HK-2 (cell line): ENCODE data around the gene PARP8.

ENCODE experiments used
- DNase-seq: peaks from one replicate; pipeline ENCODE4 v3.0.0-alpha.2; 2018; ENCODE audit not compliant: unreplicated experiment

PARP8 gene

DNA sequence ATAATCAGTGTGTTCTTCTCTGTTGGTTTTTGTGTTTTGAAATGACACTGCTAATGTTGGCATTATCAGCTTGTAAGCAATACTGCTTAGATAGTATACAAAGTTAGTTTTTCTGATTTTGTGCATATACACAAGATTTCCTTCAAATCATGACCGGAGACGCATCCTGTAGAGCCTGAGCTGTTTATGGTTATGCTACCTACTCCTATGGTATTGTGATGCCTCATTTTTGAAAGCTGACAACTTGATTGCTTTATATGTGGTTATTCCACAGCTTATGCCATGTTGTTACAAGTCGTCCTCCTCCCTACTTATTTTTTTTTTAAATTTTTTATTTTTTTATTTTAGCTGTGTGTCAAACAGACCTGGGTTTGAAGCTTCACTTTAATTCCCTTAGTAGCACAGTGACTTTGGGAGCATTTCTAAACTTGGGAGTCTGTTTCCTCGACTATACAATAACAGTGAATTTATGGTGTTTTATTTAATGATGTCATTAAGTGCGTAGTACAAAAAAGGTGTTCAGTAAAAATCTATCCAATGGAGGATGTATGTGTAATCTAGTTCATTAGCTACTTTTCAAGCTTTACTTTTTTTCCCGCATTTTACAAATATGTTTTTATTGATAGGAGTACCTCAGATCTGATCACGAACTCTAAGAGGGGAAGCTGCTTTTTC, 59.5 kb downstream of the PARP8 start:
- DNase-seq, result no peak

DNA sequence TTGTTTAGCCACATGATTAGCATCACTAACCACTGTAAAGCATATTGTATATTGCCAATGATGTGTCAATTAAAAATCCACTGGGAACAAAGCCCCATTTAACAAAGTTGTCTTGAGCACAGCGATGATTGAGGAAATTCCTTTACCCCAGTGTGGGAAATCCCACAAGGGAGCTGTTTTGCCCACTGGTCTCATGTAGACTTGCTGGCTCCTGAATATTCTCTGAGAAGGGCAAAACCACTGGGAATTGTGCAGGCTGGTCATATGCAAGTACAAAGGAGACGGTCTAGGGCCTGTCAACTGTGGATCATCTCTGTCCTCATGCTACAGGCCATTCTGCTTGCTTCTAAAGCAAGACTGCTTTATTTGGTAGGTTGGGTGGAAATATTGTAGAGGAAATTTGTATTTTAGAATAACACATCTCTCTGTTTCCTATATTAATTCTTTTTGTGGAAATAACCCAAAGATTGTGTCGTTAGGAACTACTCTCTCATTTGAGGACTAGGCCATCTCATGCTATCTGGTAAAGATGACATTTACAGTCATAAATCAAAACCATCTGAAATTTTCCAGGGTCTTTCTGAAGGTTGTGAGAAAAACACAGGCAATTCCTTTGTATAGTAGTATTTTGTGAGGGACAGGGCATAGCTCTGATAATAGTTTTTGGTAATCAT, 60.2 kb downstream of the PARP8 start:
- no peak for DNase-seq

DNA sequence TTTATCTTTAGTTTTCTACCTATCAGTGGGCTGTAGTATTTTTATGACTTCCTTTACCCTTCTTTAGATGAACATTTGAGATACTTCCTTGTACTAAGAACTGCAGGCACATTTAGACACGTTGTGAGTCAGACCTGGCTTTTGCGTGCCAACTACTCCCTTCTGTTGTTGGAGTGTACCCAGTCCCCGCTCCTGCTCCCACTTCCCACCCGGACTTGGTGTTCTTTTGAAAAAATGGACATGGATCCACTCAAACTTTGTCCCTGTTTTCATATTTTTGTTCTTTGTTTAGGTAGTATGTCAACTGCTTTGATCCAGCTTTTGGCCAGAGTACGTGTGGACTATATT, 60.7 kb downstream of the PARP8 start:
- no peak for DNase-seq

DNA sequence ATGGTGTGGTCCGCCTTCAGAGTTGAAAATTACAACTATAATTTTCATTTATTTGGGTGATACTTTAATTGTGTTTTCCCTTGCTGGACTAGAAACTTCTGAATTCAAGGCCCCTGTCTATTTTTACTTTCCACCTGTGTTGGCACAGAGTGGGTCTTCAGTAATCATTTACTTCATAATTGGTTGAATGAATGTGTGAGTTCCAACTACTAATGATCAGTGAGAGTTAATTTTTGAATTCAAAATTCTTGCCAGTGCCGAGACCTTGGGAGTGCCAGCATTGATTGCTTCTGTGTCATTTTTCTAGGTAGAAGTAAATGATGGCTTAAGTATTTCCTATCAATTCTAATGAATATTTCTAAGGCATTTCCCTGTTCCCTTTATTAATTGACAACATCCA, 61.4 kb downstream of the PARP8 start:
- no peak for DNase-seq

DNA sequence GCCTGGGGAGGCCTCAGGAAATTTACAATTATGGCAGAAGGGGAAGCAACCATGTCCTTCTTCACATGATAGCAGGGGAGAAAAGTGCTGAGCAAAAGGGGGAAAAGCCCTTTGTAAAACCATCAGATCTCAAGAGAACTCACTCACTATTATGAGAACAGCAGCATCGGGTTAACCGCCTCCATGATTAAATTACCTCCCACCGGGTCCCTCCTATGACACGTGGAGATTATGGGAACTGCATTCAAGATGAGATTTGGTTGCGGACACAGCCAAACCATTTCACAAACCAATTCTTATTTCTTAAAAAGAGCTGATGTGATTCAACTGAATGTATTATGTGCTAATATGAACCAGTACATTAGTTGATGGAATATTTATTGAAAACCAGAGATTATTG, 63.9 kb downstream of the PARP8 start:
- no peak for DNase-seq

DNA sequence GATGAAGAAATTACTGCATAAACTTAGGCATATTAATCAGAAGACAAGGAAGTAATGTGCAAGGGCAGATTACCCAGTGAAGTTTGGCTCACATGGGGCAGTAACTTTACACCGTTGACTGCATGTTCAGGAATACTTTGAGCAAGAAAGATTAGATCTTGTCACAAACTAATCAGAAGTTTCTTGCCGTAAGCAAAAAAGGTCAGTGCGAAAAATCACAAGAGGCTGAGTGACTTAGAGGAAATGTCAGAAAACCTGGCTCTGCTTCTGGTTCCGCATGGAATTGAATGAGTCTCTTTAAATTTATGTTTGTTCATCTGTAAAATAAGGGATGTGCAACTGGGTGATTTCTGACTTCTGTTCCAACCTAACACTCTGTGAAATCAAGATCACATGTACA, 64.4 kb downstream of the PARP8 start:
- no peak for DNase-seq

DNA sequence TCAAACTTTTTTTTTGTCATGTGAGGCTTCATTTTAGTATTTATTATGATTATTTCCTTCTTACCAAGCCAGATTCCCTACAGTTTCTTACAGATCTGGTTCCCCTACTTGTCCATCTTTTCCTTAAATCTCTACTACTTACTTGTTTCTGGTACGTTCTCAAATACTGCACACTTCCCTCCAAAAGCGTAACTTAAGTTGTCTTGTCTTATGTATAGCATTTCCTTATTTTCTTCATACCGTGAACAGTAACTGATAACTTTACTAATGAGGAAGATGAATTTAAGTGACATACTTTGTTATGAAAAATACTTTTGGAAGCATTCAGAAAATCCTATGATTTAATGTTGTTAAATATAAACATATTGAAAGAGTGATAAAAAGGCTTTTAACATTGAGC, 67.3 kb downstream of the PARP8 start:
- no peak for DNase-seq

DNA sequence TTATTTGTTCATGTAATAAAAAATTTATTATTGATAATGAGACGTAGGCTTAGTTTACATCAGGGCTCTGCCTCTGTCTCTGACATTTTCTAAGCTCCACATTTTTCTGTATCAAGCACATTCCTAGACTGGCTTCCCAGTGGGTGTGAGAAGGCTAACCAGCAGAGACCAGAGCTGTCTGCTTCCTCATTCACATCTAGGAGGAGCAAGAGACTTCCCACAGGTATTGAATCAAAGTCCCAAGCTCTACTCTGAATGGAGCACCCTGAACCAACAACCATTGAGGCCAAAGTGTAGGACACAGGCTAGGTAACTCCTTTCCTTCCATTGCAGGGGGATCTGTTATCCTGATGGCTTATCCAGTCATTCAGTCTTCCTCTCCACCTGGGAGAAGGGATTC, 72.4 kb downstream of the PARP8 start:
- DNase-seq, result no peak

DNA sequence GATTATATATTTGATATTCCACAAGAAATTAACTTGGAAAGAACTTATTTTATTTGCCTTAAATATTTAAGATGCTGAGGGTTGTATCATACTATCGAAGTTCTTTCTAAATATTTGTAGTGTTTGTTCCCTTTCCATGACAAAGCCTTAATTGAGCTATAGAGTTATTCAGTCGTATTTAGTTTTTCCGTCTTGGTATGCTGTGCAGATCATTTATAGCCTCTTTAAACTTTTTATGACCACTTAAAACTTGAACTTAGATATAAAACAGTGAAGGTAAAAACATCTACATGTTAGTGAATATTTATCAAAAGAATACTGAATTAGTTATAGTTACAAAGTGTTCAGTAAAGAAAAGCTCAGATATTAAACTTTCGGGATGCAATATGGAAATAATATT, 74.4 kb downstream of the PARP8 start:
- DNase-seq, result no peak

DNA sequence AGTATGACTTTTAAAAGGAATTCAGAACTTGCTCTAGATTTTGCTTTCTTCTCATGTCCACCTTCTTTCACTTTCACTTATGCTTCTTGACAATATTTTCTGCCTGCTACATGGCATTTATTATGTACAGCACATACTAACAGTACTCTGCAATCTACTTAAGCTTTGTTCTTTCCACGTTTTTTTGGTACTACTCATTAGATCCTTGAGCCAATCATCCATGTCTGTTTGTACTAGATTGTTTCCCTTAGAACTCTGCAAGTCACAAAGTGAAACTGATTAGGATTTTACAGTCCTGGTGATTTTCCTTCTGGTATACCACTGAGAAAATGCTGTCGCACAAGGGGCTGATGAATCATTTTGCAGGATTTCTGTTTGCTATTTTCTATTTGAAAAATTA, 78.3 kb downstream of the PARP8 start:
- DNase-seq, result no peak

DNA sequence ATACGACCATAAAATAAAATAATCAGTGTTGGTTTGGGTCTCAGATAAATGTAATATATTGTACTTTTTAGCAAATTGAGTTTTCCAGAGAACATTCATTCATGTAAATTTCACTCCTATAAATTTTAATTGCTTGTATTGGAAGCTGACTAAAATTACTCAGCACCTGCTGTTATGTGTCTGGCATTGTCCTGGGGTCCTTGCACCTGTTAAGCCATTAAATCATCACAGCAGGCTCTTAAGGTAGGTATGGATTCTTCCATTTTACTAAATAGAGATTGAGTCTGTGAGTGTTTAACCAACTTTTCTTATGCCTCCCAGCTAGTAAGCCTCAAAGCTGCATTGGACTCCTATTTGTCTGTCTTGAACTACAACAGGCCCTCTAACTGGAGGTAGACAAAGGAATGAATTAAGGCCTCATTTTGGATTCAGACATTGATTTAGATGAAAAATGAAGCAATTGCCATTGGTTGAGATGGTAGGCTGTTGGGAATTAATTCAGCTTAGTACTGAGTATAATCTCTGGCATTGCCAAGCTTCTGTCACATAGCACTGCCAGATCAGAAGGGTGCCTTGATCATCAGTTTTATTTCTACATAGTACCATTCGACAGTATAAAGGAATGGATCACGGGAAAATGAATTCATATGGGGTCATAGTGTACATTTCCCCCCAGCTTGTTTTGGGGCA, 78.9 kb downstream of the PARP8 start:
- no peak for DNase-seq

DNA sequence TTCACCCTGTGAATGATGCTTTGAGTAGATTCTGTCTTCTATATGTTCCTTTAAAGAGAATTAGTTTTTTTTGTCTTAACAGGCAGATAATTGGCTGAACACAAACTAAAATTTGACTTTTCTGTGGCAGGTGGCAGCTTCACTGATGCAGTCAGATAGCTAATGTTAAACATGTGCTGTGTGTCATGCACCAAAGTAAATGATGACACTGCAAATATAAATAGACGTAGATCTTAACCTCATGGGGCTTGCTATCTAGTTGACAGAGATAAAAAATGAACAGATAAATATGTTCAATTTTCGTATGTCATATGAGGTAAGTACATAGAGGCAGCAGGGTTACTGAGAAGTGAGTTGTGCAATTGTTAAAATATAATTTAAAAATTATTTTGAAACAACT, 82.7 kb downstream of the PARP8 start:
- no peak for DNase-seq

DNA sequence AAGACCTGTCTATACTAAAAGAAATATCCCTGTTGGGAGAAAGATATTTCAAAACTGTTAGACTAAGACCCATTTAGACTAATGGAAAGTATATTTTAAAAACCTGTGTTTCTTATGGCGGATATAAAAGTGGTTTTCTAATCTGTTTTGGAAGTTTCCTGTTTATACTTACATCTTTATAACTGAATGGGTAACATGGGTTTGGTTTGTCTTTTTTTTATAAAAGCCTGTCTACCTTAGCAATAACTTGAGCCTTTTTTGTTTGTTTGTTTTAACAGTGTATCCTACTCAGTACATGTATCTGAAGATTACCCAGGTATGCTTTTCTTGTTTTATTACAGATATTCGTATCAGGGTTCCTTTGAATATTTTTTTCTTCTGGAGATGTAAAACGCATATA, 83.4 kb downstream of the PARP8 start:
- DNase-seq, result no peak

DNA sequence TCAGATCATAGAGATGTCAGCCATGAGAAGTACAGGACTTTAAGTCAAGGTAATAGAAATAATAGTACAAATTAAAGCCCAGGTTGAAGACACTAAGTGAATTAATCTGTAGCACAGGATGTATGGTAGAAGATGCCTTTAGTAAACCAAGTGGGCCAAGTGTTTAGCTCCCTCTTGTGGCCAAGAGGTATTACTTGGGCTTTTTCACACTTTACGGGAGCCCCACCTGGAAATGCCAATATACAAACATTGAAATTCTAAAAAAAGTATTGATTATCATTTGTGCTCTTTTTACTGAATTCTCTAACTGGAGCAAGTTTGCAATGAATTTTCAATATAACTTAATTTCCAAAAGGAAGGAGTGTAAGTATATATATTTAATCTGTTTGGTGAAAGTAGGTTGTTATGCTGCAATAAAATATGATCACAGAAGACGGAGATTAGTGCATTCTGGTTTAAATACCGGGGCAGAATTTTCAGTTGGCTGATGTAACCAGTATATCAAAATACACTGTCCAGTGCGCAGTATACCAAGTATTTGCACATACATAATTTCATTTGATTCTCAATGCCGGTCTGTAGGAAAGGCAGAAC, 84.7 kb downstream of the PARP8 start:
- no peak for DNase-seq

DNA sequence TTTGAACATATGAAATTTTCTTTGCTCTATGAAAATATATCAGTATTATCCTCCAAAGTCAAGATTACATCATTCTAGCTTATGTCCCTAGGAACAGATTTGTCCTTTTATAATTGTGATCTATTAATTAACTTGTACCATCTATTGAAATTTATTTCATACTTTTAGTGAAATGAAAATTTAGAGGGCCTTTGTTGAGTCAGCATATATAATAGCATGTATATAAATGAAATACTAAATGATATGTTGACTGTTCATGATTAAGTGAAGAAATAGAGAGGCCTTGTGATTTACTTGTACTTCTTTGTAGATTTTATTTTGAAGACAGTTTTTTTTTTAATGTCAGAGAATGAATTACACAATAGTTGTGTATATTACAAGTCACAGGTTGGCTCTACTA, 86.4 kb downstream of the PARP8 start:
- DNase-seq, result no peak

DNA sequence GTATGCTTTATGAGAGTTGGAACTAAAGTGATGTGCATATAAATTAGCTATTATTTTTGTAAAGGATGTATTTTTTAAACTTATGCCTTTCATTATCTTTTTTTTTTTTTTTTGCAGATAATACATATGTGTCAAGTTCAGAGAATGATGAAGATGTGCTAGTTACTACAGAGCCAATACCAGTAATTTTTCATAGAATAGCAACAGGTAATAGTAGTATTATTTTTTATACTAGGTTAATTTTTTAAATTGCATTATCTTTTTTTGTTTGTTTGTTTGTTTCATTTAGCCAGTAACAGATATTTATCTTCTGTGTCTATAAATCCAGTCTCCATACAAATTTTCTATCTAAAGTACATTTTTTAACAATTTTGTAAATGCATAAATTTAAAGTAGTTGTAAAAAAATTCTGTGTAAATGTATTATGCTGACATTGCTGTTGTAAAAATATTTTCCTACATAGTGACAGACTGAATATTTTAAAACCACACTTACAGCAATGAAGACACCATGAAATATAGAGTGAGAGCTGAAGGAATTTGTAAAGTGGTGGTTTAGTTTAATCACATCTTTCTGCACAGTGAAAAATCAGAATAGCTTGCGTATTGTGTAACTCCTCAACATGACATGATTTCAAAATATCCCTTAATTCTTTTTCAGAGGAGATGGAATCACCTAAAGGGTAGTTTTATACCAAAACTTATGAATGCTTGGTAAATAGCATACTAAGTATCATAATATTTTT, 93.3 kb downstream of the PARP8 start:
- no peak for DNase-seq

DNA sequence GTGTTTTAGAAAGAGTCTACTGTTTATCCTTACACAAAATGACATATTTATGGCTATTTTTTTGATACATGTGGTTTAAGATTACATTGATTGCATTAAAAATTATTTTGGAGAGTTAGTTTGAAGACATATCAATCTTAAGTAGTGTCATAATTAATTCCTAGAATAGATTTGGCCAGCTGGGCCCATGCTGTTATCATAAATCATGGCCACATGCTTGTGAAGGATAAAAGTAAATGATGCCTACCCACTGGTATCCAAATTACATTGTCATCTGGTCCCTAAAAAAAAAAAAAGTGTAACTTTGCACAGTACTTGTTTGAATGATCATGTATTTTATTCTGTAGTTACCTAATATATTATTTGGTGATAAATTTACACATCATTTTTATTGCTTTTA, 96.9 kb downstream of the PARP8 start:
- no peak for DNase-seq

DNA sequence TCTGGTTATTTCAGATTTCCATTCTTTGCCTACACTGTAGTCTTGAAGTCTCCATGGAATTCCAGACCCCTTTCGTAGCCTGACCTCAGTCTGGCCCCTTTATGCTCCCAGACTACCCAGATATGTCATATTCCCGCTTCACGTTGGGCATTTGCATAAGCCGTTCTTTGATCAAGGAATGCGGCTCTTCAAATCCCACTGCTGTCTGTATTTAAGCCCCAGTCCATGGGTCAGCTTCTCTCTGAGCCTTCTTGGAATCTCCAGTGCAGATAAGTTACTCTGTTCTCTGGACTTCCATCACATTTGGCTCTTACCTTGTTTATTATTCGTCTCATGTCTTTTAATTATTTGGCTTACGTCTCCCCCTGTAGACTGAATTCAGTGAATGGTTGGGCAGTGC, 97.4 kb downstream of the PARP8 start:
- no peak for DNase-seq

DNA sequence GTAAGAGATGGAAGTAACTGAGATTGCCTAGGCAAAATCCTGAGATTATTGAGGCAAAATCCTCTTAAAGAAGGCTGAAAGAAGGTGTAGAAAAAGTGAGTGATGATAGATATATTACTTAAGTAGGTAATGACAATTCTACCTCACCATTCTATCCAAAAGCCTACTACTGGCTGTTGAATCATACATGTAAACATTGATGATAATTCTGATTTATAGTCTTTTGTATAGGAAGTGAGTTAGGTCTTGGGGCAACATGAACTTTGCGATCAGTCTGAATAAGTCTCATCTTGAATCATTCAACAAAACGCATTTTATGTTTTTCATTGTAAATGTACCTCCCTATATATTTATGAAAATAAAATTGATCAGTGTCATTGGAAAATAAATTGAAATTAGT, 99.6 kb downstream of the PARP8 start:
- DNase-seq, result no peak

DNA sequence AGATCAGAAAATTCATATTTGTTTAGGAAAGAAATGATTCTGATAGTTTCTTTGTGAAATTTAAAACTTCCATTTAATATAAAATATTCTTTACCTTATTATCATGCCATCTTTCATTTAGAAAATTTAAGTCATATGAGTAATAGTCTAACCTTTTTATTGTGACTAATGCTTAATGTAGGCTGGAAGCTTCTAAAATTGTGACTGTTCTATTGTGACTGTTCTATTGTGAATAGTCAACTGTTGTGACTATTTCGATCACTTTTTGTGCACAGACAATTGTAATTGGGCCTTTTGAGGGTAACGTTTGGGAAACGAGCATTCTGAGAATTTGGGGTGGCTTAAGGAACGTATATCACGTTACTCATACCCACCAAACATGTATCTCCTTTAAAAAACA, 100.0 kb downstream of the PARP8 start:
- no peak for DNase-seq

DNA sequence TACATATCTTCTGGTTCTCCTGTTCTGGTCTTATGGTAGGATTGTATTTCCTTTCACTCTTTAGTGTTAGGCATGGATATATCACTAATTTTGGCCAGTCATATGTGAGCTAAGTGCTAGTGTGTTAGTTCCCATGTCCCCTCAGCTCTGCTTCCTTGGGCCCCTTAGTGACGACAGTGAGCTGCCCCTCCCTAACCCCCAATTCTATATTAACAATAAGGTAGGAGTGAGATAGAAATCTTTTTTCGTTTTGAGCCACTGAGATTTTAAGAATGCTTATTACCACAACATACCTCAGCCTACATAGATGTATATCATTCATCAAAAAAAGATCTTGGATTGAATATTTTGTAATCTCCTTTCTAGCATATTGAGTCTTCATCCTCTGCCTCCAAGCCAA, 100.5 kb downstream of the PARP8 start:
- no peak for DNase-seq

DNA sequence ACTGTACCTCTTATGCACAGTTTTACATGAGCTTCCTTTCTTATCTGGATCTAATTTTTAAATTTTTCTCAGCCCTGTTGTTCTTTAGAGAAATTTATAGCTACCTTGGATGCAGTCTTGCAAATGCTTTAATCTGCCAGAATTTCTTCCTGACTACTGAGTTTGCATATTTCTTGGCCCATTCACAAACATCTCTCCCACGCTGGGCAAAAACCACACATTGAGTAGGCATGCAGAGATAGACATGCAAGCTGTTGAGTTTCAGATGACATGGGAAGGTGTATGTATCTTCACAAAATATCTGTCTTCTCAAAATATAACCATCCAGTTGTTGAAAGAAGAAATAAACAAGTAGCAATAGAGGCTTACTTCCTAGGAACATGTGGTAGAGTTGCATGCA, 101.2 kb downstream of the PARP8 start:
- DNase-seq, result no peak
